Parathyroid adenoma (tissue), 2 donors: ENCODE data around the gene SENP7.
"Not testable (repeated sequence)": the region's sequence is repeated elsewhere in the genome, so short reads cannot be mapped to it uniquely, and the experiment has no call there.

ENCODE experiments used
- H2AFZ ChIP-seq: fragments of 300-600 bp; sonication (generic); one replicate; pipeline ENCODE4 v1.7.0; 2017; ENCODE audit warnings: antibody characterized with exemption, mild to moderate bottlenecking
- H3K27ac ChIP-seq: fragments of 300-600 bp; sonication (generic); one replicate; pipeline ENCODE4 v1.7.0; 2017
- H3K27me3 ChIP-seq: fragments of 300-600 bp; sonication (generic); one replicate; pipeline ENCODE4 v1.7.0; 2017; ENCODE audit warnings: low read length; ENCODE audit not compliant: control insufficient read depth, insufficient read depth
- H3K36me3 ChIP-seq: fragments of 300-600 bp; sonication (generic); one replicate; pipeline ENCODE4 v1.7.0; 2017; ENCODE audit warnings: low read length; ENCODE audit not compliant: control insufficient read depth, insufficient read depth
- H3K4me1 ChIP-seq: fragments of 300-600 bp; sonication (generic); one replicate; pipeline ENCODE4 v1.7.0; 2017; ENCODE audit warnings: control low read depth
- H3K4me2 ChIP-seq: fragments of 300-600 bp; sonication (generic); one replicate; pipeline ENCODE4 v1.7.0; 2017; ENCODE audit warnings: low read length
- H3K4me3 ChIP-seq: fragments of 300-600 bp; sonication (generic); one replicate; pipeline ENCODE4 v1.7.0; 2017; ENCODE audit warnings: low read depth, low read length
- H3K79me2 ChIP-seq: fragments of 300-600 bp; sonication (generic); one replicate; pipeline ENCODE4 v1.7.0; 2017; ENCODE audit warnings: control low read depth
- H3K9ac ChIP-seq: fragments of 300-600 bp; sonication (generic); one replicate; pipeline ENCODE4 v1.7.0; 2017; ENCODE audit warnings: mild to moderate bottlenecking
- H3K9me3 ChIP-seq: fragments of 300-600 bp; sonication (generic); one replicate; pipeline ENCODE4 v1.7.0; 2017; ENCODE audit warnings: low read length; ENCODE audit not compliant: control insufficient read depth
- CTCF ChIP-seq: fragments of 300-600 bp; sonication (generic); IDR thresholded peaks from one replicate; pipeline ENCODE4 v1.7.0; 2017; ENCODE audit warnings: antibody characterized with exemption, mild to moderate bottlenecking
- donor health status: primary hyperparathyroidism.

The SENP7 gene

GRCh38 chr3:101468676-101469075 is 44.3 kb downstream of the SENP7 start:
- H2AFZ ChIP-seq, H3K36me3 ChIP-seq, H3K27me3 ChIP-seq, H3K9me3 ChIP-seq, H3K4me3 ChIP-seq, H3K9ac ChIP-seq, H3K27ac ChIP-seq, H3K4me2 ChIP-seq, H3K4me1 ChIP-seq: not testable (repeated sequence)
- peaks cover 30% of the 10 kb centered on the region for H3K79me2 ChIP-seq

GRCh38 chr3:101467310-101467663 is 45.7 kb downstream of the SENP7 start:
- peaks cover 26% of the 10 kb centered on the region for H3K79me2 ChIP-seq
- H3K36me3 ChIP-seq, H3K4me1 ChIP-seq, H3K9ac ChIP-seq, H3K4me3 ChIP-seq, H3K27me3 ChIP-seq, H3K9me3 ChIP-seq: not testable (repeated sequence)
- H2AFZ ChIP-seq, result peak overlapping the region; percentile 20
- H3K4me2 ChIP-seq, result peak overlapping the region; percentile 52
- peak overlapping the region; percentile 76 for H3K27ac ChIP-seq

GRCh38 chr3:101466465-101467309 is 46.3 kb downstream of the SENP7 start:
- peak overlapping the region; percentile 52 for H3K4me2 ChIP-seq
- H3K36me3 ChIP-seq, result no peaks in the 10 kb centered on the region
- peak overlapping the region; percentile 20 for H2AFZ ChIP-seq
- no peaks in the 10 kb centered on the region for H3K27me3 ChIP-seq
- no peak overlapping the region for H3K9ac ChIP-seq
- H3K9me3 ChIP-seq, result no peaks in the 10 kb centered on the region
- no peak for TF ChIP-seq CTCF
- peak overlapping the region; percentile 76 for H3K27ac ChIP-seq
- peaks cover 10% of the 10 kb centered on the region for H3K4me1 ChIP-seq
- peak overlapping the region; percentile 34 for H3K4me3 ChIP-seq
- H3K79me2 ChIP-seq, result peaks cover 29% of the 10 kb centered on the region

- Histone ChIP-seq H3K9me3 (no peaks in the 10 kb centered on the region), H2AFZ (no peak overlapping the region), H3K4me3 (no peak overlapping the region), H3K4me1 (peaks cover 13% of the 10 kb centered on the region), H3K36me3 (no peaks in the 10 kb centered on the region), H3K27me3 (no peaks in the 10 kb centered on the region), H3K79me2 (peaks cover 35% of the 10 kb centered on the region), H3K4me2 (no peak overlapping the region), H3K27ac (no peak overlapping the region), H3K9ac (no peak overlapping the region)
- no peak for TF ChIP-seq CTCF
Observed at GRCh38 chr3:101464235-101464634, 48.8 kb downstream of the SENP7 start.

- Histone ChIP-seq H3K27ac (no peak overlapping the region), H3K4me3 (no peak overlapping the region)
Observed at GRCh38 chr3:101461451-101461850, 51.6 kb downstream of the SENP7 start.

More at GRCh38 chr3:101461451-101461850, 51.6 kb downstream of the SENP7 start:
- no peaks in the 10 kb centered on the region for H3K36me3 ChIP-seq
- H3K4me1 ChIP-seq, result peaks cover 14% of the 10 kb centered on the region
- H2AFZ ChIP-seq, result no peak overlapping the region
- no peaks in the 10 kb centered on the region for H3K27me3 ChIP-seq
- H3K4me2 ChIP-seq, result no peak overlapping the region
- no peak for TF ChIP-seq CTCF
- no peak overlapping the region for H3K9ac ChIP-seq
- H3K79me2 ChIP-seq, result peaks cover 38% of the 10 kb centered on the region
- H3K9me3 ChIP-seq, result no peaks in the 10 kb centered on the region
